C4-2B (cell line): ENCODE measurements around the gene CYTH1.

ENCODE experiments used
- CTCF ChIP-seq: fragments of 450-650 bp; conservative IDR thresholded peaks from 2 replicates; pipeline ENCODE4 v1.5.1; 2017; ENCODE audit warnings: mild to moderate bottlenecking
- ZFX ChIP-seq: fragments of 450-650 bp; IDR thresholded peaks from 2 replicates; pipeline ENCODE4 v1.6.1; 2017

GRCh38 chr17:78781104-78781892 lies 775 bp downstream of the CYTH1 start:
- TF ChIP-seq CTCF (no peak), ZFX (peak; percentile 69; the same call in 1 of the 2 replicates)
